Mucosa of descending colon (tissue), 3 donors: Measurements from ENCODE around the gene TUFT1. TPM values are rescaled to one million over a fixed set of nuclear protein-coding genes. Genes with fewer than 3 reads are reported as not detected.
"Not testable (repeated sequence)": the region's sequence is repeated elsewhere in the genome, so short reads cannot be mapped to it uniquely, and the experiment has no call there.

Experiments
- ATAC-seq: fragments of 200-7000 bp; cut with Tn5 transposase; one replicate; pipeline ENCODE4 v1.9.1; 2020; ENCODE audit warnings: mild to moderate bottlenecking, moderate library complexity
- DNase-seq, 3 donors: peaks; one replicate each; pipeline ENCODE4 v3.0.0-alpha.2; 2020
- H3K36me3 ChIP-seq: fragments of 200-600 bp; one replicate; pipeline ENCODE4 v1.8.0; 2021; ENCODE audit warnings: low read depth, mild to moderate bottlenecking
- H3K4me1 ChIP-seq: fragments of 200-600 bp; one replicate; pipeline ENCODE4 v1.8.0; 2021; ENCODE audit warnings: low read depth, mild to moderate bottlenecking
- H3K4me3 ChIP-seq: fragments of 200-600 bp; one replicate; pipeline ENCODE4 v1.8.0; 2021; ENCODE audit warnings: mild to moderate bottlenecking
- H3K9me3 ChIP-seq: fragments of 200-600 bp; one replicate; pipeline ENCODE4 v1.8.0; 2021; ENCODE audit warnings: mild to moderate bottlenecking
- CTCF ChIP-seq: fragments of 200-600 bp; IDR thresholded peaks from one replicate; pipeline ENCODE4 v1.8.0; 2022; ENCODE audit warnings: antibody characterized with exemption, mild to moderate bottlenecking
- intact Hi-C, 2 donors: fragments of 100-400 bp; cut with DNase I in 1 of 2; cut with micrococcal nuclease in 1 of 2; formaldehyde crosslinking; loops; one replicate each; pipeline versions ENCODE4 v1.11.0 to v1.11.1; 2022; cut with DNase I, micrococcal nuclease
- total RNA-seq, 3 donors: library from RNA; stranded (reverse); fragmentation: NEBNext Ultra II Directional in 2 of 3; extraction: Animal tissue kit (Norgen Biotek cat#: 25700) in 2 of 3; gene quantifications; one replicate each; pipeline versions ENCODE4 v1.2.1 to v1.2.4, GENCODE V29; 2021 to 2023
- donor health status: DM: no; HTN: no; CAD: no; lungs with moderate emphysema.
- donor health status: DM: no; HTN: no; CAD: no.
- donor health status: DM: no; HTN: yes; CAD: no.

Gene TUFT1
- total RNA-seq, 3 donors from 2014 or later: 20.2 to 38.0 (median 27.5) TPM

GRCh38 chr1:151518431-151518830 lies 21.7 kb upstream of the TUFT1 start:
- no peaks in the 10 kb centered on the region for H3K9me3 ChIP-seq
- peaks cover 5% of the 10 kb centered on the region for H3K4me1 ChIP-seq
- ATAC-seq (no peak), DNase-seq (no peak)
- no peak for TF ChIP-seq CTCF
- no peak overlapping the region for H3K4me3 ChIP-seq
- intact Hi-C loops: loop anchor here in 1 of 2 donors (10.0 kb wide), 1 partner anchor 74 kb away; no protein-coding TSS in a partner anchor
- H3K36me3 ChIP-seq: no peaks in the 10 kb centered on the region

- intact Hi-C loops: loop anchor here in 1 of 2 donors (10.0 kb wide), 1 partner anchor 74 kb away; no protein-coding TSS in a partner anchor
- no peak for DNase-seq
- ATAC-seq: no peak
- no peak for TF ChIP-seq CTCF
- Histone ChIP-seq H3K36me3 (no peaks in the 10 kb centered on the region), H3K4me1 (peaks cover 5% of the 10 kb centered on the region), H3K9me3 (no peaks in the 10 kb centered on the region), H3K4me3 (no peak overlapping the region)
Observed at GRCh38 chr1:151518936-151519335, 21.2 kb upstream of the TUFT1 start.

GRCh38 chr1:151519667-151520066 lies 20.4 kb upstream of the TUFT1 start:
- DNase-seq: no peak
- H3K36me3 ChIP-seq: no peaks in the 10 kb centered on the region
- TF ChIP-seq CTCF: no peak
- no peak for ATAC-seq
- no peak overlapping the region for H3K4me3 ChIP-seq
- no peaks in the 10 kb centered on the region for H3K9me3 ChIP-seq
- H3K4me1 ChIP-seq: peaks cover 5% of the 10 kb centered on the region
- intact Hi-C loops: loop anchor here in 1 of 2 donors (10.0 kb wide), 1 partner anchor 75 kb away; no protein-coding TSS in a partner anchor

- TF ChIP-seq CTCF: no peak
- no peaks in the 10 kb centered on the region for H3K36me3 ChIP-seq
- no peaks in the 10 kb centered on the region for H3K9me3 ChIP-seq
- DNase-seq (no peak), ATAC-seq (peak; percentile 42)
- no peak overlapping the region for H3K4me3 ChIP-seq
- no peaks in the 10 kb centered on the region for H3K4me1 ChIP-seq
- intact Hi-C loops: no loop called here
Observed at GRCh38 chr1:151520359-151520758, 19.8 kb upstream of the TUFT1 start.

GRCh38 chr1:151522427-151522826 lies 17.7 kb upstream of the TUFT1 start:
- intact Hi-C loops, H3K9me3 ChIP-seq, ATAC-seq, H3K4me1 ChIP-seq, H3K4me3 ChIP-seq, DNase-seq, H3K36me3 ChIP-seq: not testable (repeated sequence)

GRCh38 chr1:151523326-151523725 lies 16.8 kb upstream of the TUFT1 start:
- no peak for TF ChIP-seq CTCF
- ATAC-seq (no peak), DNase-seq (no peak)
- Histone ChIP-seq H3K36me3 (no peaks in the 10 kb centered on the region), H3K4me3 (no peak overlapping the region), H3K4me1 (no peaks in the 10 kb centered on the region), H3K9me3 (no peaks in the 10 kb centered on the region)
- intact Hi-C loops: no loop called here
